HG03280 (cell line): ENCODE data around the gene RTTN.
A peak's percentile ranks its signal among the peaks of the same experiment; 100 is the strongest.

Experiments used
- ATAC-seq: cut with Tn5 transposase; IDR thresholded peaks from one replicate; pipeline ENCODE4 v1.9.1; 2021; ENCODE audit warnings: mild to moderate bottlenecking, moderate library complexity; ENCODE audit not compliant: unreplicated experiment

RTTN gene

GRCh38 chr18:70085641-70086040, 119.8 kb downstream of the RTTN start:
- no peak for ATAC-seq

- no peak for ATAC-seq
Observed at GRCh38 chr18:70082430-70082829, 123.1 kb downstream of the RTTN start.

GRCh38 chr18:70078106-70078505, 127.4 kb downstream of the RTTN start:
- no peak for ATAC-seq

GRCh38 chr18:70075906-70076305, 129.6 kb downstream of the RTTN start:
- ATAC-seq = no peak

- no peak for ATAC-seq
Observed at GRCh38 chr18:70074116-70074515, 131.4 kb downstream of the RTTN start.

GRCh38 chr18:70073432-70073831, 132.1 kb downstream of the RTTN start:
- ATAC-seq = no peak

GRCh38 chr18:70072678-70073077, 132.8 kb downstream of the RTTN start:
- ATAC-seq = no peak

GRCh38 chr18:70069965-70070364, 135.5 kb downstream of the RTTN start:
- no peak for ATAC-seq

GRCh38 chr18:70069382-70069781, 136.1 kb downstream of the RTTN start:
- ATAC-seq = no peak

GRCh38 chr18:70068981-70069380, 136.5 kb downstream of the RTTN start:
- ATAC-seq = no peak

GRCh38 chr18:70059684-70060083, 145.8 kb downstream of the RTTN start:
- ATAC-seq = no peak

- ATAC-seq = peak; percentile 100
Observed at GRCh38 chr18:70058916-70059315, 146.6 kb downstream of the RTTN start.

GRCh38 chr18:70047931-70048603, 157.4 kb downstream of the RTTN start:
- ATAC-seq = no peak

- ATAC-seq = no peak
Observed at GRCh38 chr18:70046796-70047195, 158.7 kb downstream of the RTTN start.

- ATAC-seq = no peak
Observed at GRCh38 chr18:70046207-70046606, 159.3 kb downstream of the RTTN start.

GRCh38 chr18:70044632-70045031, 160.9 kb downstream of the RTTN start:
- ATAC-seq = no peak

GRCh38 chr18:70041459-70042050, 163.9 kb downstream of the RTTN start:
- ATAC-seq = no peak

GRCh38 chr18:70039186-70039585, 166.3 kb downstream of the RTTN start:
- ATAC-seq = no peak

- ATAC-seq = no peak
Observed at GRCh38 chr18:70037431-70038061, 167.9 kb downstream of the RTTN start.

GRCh38 chr18:70036771-70037347, 168.6 kb downstream of the RTTN start:
- peak; percentile 100 for ATAC-seq

- ATAC-seq = no peak
Observed at GRCh38 chr18:70036168-70036567, 169.3 kb downstream of the RTTN start.

GRCh38 chr18:70031221-70031620, 174.3 kb downstream of the RTTN start:
- ATAC-seq = no peak
